GM21515 (cell line): ENCODE results near the gene DDAH2.

Experiments
- ATAC-seq: cut with Tn5 transposase; IDR thresholded peaks from one replicate; pipeline ENCODE4 v1.9.1; 2021; ENCODE audit not compliant: unreplicated experiment

DDAH2 gene

GRCh38 chr6:31691564-31692108 is 37.5 kb downstream of the DDAH2 start:
- ATAC-seq: no peak

GRCh38 chr6:31691078-31691463 is 38.0 kb downstream of the DDAH2 start:
- no peak for ATAC-seq

GRCh38 chr6:31690231-31691077 is 38.6 kb downstream of the DDAH2 start:
- no peak for ATAC-seq

GRCh38 chr6:31689249-31690110 is 39.6 kb downstream of the DDAH2 start:
- no peak for ATAC-seq

DNA sequence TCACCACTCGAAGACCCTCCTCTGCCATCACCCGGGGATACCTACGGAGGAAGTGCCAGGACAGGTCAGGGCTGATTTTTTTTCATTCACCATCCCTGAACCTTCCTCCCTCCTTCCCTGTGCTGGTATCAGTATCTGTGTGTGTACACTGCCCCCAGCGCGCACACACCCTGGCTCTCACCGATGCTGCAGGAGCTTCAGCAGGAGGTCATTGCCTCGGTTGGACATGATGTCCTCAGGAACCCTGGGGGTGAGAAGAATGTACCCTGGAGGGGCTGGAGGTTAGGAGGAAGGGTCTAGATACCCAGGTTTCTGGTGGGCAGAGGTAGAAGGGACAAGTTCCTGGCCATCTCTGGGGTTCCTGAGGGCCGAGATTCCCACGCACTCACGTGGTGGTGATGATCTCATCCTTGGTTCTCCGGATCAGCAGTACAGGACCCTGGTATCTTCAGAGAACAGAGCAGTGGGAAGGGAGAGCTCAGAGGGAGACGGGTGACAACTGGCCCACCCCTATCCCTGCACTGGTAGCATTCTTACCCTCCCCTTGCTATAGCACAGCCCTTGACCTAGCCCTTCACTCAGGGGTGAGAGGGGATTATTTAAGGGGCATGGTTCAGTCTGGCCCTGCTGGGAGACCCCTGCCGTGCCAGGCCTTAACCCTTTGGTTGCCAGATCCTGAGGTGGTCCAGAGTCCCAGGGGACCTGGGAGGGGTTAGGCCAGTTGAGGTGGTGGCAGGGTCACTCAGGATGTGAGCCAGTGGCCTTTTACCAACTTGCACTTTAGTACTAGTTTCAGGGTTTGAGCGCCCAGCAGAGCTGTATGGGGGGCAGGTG is 41.0 kb downstream of the DDAH2 start:
- no peak for ATAC-seq

DNA sequence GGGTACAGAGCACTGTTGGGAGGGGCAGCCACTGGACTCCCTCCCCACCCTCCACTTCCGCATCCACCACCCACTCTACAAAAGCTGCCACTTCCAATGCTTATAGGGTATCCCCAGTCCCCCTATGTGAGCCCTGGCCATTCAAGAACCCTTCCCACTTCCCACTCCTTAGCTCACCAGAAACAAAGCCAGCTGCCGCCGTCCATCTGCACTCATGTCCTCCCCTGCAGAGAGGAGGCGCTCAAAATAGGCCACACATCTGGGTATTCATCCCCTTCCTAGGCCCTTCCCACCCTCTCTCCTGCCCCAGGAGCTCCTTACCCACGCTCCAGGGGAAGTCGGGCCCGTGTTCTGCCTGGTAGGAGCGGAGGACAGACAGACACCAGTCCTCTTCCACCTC is 41.8 kb downstream of the DDAH2 start:
- no peak for ATAC-seq

DNA sequence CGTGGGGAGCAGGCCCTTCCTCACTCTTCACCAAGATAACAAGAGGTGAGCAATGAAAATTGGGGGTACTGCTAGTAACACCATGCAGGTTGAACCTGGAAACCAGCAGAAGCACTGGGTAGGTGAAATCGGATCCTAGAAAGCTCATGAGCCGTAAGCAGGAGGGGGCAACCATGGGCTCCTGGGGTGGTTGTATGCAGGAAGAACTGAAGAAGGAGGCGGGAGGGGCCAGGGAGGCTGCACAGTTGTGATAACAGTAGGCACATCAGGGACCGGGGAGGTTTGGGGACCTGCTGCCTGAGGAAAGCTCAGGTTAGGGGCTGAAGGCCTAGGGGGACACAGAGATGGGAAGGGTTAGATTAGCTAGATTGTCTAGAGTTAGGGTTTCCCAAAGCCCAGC is 42.6 kb downstream of the DDAH2 start:
- ATAC-seq: no peak

DNA sequence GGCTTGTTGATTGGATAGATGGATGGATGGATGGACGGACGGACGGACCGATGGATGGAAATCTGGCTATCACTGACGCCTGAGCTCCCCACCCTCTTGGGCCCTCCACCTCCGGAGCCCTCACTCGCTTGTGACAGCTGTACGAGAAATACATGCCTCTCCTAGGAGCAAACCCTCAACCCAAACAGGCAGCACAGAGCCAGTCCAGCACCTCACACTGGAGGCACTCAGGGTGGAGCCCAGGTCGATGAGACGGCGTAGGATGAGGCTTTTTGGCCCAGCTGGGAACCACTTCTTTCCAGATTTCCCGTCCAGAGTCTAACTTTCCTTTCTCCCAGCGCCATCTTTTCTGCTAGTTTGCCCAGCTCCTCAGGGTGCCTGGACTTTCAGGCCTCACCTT is 45.5 kb downstream of the DDAH2 start:
- ATAC-seq: no peak

DNA sequence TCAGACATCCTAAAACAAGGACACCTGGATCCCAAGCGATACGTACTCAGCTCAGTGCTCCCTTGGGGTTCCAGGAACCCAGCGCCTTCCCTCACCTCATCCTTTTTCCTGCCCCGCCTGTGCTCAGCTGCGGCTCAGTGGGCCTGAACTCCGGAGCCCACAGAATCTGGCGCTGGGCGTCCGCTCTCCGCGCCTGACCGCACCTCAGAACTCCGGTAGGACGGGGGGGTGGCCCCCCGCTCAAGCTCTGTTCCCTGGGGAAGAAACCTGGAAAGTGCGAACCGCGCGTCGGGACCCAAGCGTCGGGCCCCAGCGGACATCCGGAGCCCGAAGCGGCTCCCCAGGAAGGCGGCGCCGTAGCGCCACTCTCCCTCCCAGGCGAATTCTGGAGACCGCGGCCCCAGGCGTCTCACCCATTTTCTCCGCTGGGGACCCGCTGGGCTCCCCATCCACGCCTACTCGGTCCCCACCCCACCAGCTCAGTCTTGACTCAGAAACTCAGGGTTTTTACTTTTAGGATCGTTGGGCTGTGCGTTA is 47.9 kb downstream of the DDAH2 start:
- ATAC-seq: no peak

- no peak for ATAC-seq
Measured at GRCh38 chr6:31680226-31681134, 48.6 kb downstream of the DDAH2 start, which contains the start of gene LY6G5C. LY6G5C (minus strand) TSS chr6:31681067; CDS start chr6:31680373, 694 bp downstream.

DNA sequence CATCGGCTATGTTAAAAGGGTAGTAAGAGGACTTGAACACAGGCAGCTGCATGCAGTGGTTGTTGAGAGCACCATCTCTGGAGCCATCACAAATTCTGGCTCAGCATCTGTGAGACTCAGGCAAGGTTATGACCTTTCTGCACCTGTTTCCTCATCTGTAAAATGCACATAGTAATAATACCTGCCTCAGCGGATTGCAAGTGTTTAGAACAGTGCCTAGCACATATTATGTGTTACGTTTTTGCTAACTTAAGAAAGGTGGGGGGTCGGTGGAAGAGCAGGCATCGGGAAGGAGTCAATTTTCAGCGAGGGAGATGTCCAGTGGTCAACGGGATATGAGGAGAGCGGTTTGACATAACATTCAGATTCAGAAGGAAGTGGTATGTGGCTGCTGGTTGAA is 51.1 kb downstream of the DDAH2 start:
- no peak for ATAC-seq
